OCI-M2 (cell line): ENCODE measurements around the gene HDAC10.
"Not testable (repeated sequence)": the region's sequence is repeated elsewhere in the genome, so short reads cannot be mapped to it uniquely, and the experiment has no call there.

Source experiments
- DNase-seq: peaks from one replicate; lab custom pipeline; 2025; ENCODE audit not compliant: unreplicated experiment; lab: John Stamatoyannopoulos, UW

Gene HDAC10

DNA sequence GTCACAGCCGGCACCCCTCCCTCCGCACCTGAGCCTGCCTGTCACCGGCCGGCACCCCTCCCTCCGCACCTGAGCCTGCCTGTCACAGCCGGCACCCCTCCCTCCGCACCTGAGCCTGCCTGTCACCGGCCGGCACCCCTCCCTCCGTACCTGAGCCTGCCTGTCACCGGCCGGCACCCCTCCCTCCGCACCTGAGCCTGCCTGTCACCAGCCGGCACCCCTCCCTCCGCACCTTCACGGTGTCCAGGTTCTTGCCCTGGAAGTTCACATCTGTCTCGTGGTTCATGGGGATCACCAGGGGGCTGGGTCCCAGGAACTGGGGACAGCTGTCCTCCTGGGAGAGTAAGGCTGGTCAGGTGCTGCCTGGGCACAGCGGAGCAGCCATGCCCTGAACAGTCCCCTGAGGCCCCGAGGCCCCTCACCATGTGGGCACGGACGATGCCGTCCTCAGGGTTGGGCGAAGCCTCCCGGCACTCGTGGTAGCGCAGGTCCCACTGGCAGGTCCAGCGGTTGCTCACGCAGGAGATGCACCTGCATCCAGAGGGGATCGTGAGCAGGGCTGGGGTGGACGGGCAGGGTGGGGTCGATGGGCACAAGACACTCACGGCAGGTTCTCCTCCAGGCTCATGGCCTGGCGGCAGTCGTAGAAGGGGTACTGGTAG, 34.6 kb upstream of the HDAC10 start:
- DNase-seq, result no peak

DNA sequence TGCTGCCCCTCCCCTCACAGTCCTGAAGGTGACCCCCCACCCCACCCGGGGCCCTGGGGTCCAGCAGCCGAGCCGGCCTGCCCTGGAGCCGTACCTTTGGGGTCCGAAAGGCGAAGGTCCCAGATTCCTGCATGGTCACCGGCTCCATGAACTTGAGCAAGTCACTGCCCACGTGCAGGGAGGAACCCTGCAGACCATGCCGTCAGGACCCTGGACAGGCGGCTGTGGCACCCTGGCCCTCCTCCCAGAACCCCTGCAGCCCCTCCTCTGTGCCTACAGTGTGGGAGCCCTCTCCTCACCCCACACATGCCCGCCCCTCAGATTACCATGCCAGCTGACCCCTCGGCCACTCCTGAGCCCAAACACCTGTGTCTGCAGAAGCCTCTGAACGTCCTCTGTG, 33.4 kb upstream of the HDAC10 start:
- no peak for DNase-seq

DNA sequence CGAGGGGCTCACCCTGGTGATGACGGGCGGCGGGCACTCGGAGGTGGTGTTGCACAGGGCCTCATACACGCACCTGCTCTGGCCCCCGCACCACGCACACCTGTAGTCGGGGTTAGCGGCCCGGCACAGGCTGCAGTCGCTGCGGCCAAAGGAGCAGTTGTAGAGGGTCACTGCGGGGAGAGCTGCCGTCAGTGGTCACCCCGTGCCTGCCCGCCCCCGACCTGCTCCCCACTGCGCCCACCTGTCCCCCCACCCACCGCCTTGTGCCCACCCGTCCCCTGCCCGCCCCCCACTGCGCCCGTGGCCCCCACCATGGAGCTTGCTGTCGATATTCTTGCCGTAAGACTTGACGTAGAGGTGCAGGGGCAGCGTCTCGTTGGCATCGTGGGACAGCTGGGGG, 32.8 kb upstream of the HDAC10 start:
- DNase-seq, result no peak

DNA sequence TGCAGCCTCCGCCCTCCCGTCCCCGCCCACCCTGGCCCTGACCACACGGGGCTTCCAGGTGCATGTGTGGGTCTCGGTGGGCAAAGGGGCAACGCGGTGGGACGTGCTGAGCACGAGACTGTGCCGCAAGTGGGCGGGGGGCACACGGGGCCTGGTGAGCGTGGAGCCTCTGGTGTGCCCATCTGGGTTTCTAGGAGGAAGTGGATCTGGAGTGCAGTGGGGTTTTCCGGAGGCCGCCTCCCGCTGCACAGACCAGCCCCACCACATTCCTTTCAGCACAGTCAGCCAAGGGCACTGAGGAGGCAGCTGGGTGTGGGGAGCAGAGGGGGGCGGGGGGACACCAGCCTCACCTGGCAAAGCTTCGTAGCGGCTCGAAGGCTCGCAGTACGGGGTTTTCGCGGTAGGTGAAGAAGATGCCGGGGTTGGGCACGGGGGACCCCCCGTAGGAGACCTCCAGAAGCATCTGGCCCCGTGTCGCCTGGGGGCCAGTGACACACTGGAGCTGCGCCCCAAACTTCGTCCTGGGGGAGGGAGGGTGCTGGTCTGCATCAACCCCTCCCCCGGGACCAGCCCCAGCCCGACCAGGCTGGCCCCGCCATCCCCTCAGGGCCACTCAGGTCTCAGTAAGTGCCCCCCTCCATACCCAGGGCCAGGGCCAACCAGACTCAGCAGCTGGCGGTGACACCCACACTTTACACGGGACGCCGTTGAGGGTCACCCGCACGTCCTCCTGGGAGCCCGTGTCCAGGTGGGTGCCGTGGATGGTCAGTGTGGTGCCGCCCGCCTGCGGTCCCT, 31.5 kb upstream of the HDAC10 start:
- DNase-seq, result no peak

DNA sequence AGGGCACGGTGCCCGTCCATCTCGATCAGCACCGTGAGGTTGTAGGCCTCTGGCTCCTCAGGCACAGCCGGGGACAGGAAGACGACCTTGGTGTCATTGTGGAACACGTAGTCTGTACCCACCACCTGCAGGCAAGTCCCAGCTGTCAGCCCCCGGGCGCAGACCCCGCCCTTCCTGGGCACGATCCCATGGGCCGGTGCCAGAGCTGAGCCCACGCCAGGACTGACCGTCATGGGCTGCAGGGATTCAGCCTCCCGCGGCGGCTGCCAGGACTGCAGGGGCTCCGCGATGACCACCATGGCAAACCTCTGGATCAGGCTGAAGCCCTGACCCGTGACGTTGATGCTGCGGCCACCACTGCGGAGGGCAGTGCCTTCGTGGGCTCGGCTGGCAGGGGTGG, 30.9 kb upstream of the HDAC10 start:
- no peak for DNase-seq

DNA sequence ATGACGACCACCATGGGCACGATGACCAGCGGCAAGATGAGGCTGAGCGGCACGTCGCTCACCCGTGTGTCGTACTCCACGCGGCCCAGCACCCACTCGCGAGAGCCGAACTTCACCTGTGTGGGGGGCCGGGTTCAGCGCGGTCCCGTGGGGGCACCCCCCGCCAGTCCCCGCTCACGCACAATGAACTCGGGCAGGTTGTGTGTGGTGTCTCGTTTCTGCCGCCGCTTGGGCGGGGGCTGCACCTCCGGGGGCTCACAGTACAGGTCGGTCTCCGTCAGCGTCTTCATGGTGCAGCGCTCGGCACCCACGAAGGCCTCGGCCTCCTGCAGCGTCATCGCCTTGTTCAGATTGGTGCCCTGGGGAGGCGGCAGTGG, 30.3 kb upstream of the HDAC10 start:
- no peak for DNase-seq

DNA sequence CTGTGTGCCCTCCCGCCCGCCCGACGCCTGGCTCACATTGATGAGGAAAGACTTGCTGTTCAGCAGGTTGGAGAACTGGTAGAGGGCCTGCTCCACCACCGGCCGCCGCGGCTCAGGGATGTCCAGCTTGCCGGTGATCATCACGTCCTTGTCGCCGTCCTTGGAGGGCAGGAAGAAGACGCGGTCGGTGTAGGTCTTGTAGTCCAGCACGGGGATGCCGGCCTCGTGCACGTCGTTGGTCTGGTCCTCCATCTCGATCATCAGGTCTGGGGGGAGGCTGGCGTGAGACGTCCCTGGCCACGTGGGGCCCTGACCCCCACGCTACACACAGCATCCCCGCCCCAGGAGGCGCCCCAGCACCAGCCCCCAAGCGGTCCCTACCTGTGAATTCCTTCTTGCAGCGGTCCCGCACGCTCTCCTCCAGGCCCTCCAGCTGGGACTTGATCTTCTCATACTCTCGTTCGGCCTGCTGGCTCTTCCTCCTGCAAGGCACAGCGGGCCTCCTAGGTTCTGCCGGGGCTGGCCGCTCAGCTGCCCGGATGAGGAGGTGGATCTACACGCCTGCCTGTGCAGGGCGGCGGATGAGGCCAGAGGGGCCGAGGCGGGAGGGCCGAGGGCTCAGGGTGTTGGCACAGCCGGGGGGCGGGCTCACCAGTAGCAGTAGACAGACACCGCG, 29.8 kb upstream of the HDAC10 start:
- no peak for DNase-seq

DNA sequence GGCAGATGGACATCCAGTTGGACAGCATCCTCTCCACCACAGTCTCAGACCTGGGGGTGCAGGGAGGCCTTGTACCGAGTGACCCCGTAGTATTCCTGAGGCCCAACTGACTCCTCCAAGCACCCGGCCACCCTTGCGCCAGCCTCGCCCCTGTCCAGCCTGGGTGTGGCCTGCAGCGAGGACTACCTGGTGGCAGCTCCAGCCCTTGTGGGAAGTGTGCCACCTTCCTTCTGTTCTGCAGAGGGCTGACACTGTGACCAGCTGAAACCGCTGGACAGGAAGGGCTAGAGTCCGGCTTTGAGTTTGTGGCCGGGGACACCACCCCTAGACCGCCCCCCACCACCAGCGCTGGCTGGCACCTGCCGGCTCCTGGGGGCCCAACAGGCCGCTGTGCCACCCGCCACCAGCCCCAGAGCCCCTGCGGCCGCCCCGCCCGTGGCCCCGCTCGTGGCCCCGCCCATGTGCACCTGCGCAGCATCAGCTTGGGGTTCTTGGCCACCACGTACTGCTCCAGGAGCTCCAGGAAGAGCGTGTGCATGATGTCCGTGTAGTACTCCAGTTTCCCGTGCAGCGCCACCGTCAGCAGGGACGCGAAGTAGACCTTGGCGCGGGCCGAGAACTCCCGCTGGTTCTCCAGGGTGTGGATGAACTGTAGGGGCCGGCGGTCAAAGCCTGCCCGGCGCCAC, 29.1 kb upstream of the HDAC10 start:
- no peak for DNase-seq

DNA sequence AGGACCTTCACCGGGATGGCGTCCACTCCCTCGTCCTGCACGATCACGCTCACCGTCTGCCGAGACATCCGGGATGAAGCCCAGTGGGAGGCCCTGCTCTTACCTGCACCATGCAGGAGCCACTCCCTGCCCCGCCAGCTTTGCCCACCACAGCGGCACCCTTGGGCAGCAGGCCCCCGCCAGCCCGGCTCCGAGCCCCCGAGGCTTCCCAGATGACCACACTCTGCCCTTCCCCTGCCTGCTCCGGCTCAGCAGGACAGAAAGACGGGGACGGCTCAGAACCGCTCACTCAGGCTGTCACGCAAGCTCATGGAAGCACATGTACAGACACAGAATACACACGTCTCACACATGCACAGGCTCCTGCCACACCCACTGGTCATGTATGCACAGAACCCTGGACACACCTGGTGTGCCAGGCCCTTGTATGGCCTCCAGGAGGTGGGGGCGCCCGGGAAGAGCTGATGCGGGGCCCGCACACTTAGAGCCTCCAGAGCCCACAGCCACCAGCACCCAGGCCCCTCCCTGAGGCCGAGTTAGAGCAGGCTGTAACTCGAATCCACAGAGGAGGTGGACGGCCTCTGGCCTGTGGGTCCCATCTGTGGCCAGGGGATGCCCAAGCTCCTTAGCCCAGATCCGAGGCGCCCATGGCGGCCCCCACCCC, 28.0 kb upstream of the HDAC10 start:
- no peak for DNase-seq

DNA sequence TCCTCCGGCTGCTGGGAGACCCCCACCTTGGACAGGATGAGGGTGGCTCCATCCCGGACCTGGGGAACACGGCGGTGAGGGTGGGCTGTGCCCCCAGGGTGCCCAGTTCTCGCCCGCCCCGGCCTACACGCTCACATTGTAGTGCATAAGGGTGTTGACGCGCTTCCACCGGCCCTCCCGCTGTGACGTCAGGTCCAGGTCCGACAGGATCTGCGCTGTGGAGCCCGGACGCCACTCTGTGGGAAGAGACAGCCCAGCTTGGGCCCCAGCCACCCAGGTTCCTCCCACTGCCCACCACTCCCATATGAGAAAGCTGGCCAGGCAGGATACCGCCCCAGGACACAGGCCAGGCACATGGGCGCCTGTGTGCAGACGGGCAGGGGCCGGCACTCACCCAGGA, 27.4 kb upstream of the HDAC10 start:
- DNase-seq, result no peak

DNA sequence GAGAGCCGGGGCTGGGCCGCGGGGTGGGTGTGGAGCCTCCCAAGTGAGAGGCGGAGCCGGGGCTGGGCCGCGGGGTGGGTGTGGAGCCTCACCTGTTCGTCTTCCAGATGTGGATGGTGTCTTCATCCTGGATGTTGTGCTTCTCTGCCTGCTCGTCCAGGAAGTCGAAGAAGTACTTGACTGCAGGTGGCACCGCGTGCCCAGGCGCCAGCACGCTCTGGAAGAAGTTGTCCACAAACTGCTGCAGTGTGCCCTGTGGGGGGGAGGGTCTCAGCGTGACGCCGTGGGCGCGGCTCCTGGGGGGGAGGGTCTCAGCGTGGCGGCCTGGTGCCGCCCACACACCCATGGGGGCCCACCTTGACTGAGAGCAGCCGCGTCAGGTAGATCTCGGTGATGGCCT, 26.7 kb upstream of the HDAC10 start:
- no peak for DNase-seq

DNA sequence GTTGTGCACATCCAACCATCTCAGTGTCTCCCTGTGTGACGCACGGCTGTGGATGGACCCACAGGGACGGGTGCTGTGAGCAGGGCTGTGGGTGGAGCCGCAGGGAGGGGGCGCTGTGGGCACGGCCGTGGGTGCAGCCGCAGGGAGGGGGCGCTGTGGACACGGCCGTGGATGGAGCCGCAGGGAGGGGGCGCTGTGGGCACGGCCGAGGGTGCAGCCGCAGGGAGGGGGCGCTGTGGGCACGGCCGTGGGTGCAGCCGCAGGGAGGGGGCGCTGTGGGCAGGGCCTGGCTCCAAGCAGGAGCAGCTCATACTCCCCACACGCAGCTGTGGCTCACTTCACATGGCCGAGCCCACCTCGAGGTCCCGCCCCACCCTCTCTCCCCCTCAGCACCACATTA, 25.1 kb upstream of the HDAC10 start:
- no peak for DNase-seq

DNA sequence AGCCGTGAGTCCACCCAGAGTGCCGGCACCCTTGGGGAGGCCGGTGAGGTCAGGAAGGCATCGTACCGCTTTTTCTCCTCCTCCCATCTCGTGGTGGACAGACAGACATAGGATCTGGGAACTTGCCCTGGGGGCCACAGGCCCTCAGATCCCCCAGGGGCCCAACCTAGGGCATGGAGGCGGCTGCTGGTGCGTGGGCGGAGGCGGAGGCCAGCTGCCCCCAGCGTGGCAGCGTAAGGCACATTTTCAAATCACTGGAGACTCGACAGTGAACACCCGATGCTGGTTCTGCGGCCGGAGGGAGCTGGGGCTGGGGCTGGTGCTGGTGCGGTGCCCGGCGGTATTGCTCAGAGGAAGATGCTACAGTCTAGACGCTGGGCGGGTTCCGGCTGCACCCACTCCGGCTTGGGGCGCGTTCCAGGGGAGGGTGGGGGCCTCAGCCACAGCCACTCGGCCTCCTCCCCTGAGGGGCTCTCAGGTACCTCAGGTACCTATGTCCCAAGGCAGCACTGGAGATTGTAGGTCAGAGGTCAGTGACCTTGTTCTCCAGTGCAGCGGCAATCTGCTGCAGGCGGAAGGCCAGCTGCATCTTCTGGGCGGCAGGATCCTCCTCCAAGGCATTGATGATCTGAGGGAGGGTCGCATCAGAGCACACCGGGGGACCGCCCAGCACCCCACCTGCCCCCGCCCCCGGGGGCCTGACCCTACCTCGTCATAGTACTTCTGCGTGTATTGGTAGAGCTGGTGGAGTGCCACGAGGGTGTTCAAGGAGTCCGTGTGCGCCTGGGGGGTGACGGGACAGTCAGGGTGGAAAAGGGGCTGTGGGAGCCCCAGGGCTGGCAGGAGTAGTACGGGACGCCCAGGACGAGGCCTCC, 24.4 kb upstream of the HDAC10 start:
- no peak for DNase-seq

DNA sequence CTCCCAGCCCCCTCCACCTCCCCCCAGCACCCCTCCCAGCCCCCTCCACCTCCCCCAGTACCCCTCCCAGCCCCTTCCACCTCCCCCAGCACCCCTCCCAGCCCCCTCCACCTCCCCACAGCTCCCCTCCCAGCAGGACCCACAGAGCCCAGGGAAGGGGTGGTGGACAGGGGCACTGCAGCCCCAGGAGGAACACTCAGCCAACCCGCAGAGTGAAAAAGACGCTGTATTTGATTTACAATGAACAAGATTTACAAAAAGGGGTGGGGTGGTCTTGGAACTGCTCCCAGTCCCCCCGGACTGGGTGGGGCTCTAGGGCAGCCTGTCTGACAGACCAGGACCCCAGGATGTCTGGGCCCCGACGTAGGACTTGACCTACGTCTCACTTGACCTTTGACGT, 23.7 kb upstream of the HDAC10 start:
- DNase-seq, result no peak

DNA sequence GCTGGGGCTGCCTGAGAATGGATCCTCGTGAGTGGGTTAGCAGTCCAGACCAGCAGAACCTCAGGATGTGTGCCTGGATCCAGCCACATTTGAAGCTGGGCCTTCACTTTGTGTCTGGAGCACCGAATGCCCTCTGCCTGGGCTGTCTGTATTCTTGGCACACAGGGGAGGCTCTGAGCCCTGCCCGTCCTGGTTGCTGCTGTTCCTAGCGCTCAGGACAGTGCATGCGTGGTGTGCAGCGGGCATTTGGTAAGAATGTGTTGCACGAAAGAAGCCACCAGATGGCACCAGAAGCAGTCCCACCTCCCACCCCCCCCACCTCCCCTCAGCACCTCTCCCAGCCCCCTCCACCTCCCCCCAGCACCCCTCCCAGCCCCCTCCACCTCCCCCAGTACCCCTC, 23.2 kb upstream of the HDAC10 start:
- no peak for DNase-seq

DNA sequence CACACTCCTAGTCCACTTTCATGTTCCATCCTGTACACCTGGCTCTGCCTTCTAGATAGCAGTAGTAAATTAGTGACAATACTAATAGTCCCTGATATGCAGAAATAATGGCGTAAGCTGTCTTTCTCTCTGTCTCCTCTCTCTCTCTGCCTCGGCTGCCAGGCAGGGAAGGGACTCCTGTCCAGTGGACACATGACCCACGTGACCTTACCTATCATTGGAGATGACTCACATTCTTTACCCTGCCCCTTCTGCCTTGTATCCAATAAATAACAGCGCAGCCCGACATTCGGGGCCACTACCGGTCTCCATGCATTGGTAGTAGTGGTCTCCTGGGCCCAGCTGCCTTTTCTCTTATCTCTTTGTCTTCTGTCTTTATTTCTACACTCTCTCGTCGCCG, 22.7 kb upstream of the HDAC10 start:
- DNase-seq, result not testable (repeated sequence)

DNA sequence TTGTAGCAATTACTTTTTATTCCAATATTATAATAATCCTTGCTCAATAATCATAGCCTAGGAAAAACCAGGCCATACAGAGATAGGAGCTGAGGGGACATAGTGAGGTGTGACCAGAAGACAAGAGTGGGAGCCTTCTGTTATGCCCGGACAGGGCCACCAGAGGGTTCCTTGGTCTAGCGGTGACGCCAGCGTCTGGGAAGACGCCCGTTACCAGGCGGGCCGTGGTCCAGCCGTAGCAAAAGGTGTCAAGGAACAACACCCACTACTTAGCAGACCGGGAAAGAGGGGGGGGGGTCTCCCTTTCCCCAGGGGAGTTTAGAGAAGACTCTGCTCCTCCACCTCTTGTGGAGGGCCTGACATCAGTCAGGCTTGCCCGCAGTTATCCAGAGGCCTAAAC, 22.3 kb upstream of the HDAC10 start:
- DNase-seq, result not testable (repeated sequence)

DNA sequence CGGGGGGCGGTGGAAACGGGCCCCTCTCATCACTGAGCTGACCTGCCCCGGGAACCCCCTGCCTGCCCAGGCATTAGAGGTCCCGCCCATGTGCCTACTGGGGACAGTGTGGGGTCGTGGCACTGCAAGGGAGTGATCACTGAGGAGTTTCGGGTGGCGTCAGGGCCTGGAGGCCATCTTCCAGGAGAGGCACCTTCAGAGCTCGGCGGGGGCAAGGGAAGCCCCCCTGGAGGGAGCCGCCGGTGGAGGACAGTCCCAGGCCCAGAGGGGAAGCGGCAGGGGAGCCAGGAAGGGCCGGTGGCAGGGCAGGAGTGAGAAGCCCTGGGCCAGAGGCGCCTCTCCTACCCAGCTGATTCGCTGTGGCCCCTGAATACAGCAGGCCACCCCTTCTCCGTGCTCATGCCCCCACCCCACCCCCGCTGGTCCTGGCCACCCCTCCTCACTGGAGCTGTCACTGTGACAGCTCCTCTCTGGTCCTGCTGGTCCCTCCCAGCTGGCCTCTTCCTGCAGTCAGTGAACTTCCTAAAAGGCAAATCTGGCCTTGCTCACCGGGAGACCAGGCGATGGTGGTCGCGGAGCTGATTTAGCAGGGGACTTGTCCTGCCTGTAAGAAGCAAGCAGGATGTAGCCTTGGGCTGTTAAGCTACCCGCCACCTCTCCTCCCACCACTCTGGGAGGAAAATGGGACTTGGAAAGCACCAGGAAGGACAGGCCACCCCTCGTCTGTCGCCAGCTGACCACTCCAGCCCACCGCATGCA, 21.2 kb upstream of the HDAC10 start:
- DNase-seq, result no peak

DNA sequence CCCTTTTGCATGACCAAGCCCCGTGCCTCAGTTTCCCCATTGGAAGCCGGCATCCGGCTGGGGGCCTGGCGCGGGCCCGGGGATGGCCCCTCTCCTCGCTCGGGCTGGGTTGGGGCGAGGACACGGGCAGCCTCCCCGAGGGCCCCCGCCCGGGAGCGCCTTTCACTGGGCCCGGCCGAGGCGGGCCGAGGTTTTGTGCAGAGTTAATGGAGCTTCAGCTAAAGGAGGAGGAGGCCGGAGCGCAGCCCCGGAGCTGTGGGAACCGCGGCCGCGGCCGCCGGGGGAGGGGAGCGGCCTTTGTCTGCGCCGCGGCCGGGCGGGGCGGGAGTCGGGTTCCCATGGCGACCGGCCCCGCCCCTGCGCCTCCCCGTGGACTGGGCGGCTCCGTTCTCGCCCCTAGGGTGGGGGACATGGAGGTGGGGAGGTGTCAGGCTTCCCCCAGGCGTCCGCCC, 20.5 kb upstream of the HDAC10 start:
- no peak for DNase-seq
